Upper lobe of left lung (tissue), 4 donors: ENCODE data around the gene MGAM2.

ENCODE experiments used
- POLR2A ChIP-seq, 4 donors: fragments of 450-650 bp; IDR thresholded peaks; one replicate each; pipeline ENCODE4 v1.5.1; 2016 to 2017; ENCODE audit warnings: antibody characterized with exemption in 4 of 4, mild to moderate bottlenecking in 2 of 4
- TF ChIP-seq, protein P1 (sequence below), 6 experiments: fragments of 450-650 bp in 4 of 6; fragments of 200-600 bp in 2 of 6; sonication (generic) in 2 of 6; IDR thresholded peaks; one replicate each; pipeline ENCODE4 v1.5.1; 2016 to 2019; ENCODE audit warnings: antibody characterized with exemption in 6 of 6

DNA sequence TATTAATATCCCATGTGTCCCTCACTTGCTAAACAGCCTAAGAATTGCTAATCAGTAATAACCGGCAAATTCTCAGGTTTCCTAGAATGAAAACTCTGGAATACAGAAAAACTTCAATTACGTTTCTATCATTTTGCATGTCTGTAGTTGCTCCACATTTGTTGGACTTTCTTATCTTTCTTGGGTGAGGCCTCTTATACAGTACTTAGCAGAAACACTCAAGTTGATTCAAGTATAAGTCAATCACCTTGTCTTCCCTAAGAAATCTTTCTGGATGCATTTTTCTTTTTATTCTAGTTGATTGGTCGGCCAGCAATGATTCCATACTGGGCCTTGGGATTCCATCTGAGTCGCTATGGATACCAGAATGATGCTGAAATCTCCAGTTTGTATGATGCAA, 61.4 kb downstream of the MGAM2 start:
- TF ChIP-seq, protein P1, sequence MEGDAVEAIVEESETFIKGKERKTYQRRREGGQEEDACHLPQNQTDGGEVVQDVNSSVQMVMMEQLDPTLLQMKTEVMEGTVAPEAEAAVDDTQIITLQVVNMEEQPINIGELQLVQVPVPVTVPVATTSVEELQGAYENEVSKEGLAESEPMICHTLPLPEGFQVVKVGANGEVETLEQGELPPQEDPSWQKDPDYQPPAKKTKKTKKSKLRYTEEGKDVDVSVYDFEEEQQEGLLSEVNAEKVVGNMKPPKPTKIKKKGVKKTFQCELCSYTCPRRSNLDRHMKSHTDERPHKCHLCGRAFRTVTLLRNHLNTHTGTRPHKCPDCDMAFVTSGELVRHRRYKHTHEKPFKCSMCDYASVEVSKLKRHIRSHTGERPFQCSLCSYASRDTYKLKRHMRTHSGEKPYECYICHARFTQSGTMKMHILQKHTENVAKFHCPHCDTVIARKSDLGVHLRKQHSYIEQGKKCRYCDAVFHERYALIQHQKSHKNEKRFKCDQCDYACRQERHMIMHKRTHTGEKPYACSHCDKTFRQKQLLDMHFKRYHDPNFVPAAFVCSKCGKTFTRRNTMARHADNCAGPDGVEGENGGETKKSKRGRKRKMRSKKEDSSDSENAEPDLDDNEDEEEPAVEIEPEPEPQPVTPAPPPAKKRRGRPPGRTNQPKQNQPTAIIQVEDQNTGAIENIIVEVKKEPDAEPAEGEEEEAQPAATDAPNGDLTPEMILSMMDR (IDR thresholded peaks at IDR 0.05), result no peak
- TF ChIP-seq POLR2A (IDR thresholded peaks at IDR 0.05), result no peak
